CD4-positive, alpha-beta T cell treated with Interleukin-2 at 100 ng/mL for 4 hours (primary cell): ENCODE data around the gene DPF3.

Experiments used
- DNase-seq: peaks from one replicate; pipeline ENCODE4 v3.0.0-alpha.2; 2020; ENCODE audit warnings: low spot score

The DPF3 gene

DNA sequence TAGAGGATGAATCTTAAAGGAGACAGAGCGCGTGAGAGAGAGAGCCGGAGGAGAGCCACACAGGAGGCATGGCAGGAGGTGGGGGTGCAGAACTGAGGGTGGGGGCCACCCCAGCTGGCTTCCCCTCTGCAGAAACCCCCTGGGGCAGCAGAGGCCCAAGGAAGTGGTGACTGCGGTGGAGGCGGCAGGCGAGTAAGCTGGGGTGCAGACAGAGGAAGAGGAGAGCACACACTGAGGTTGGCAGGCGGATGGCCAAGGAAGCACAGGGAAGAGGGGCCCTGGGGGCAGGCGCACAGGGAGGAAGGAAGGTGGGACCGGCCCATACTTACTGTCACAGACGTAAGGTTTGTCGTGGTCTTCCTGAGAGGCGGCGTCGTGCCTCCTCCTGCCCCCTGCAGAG is 179.8 kb downstream of the DPF3 start:
- DNase-seq = peak; percentile 5

GRCh38 chr14:72711936-72712335 is 182.0 kb downstream of the DPF3 start:
- DNase-seq = no peak

DNA sequence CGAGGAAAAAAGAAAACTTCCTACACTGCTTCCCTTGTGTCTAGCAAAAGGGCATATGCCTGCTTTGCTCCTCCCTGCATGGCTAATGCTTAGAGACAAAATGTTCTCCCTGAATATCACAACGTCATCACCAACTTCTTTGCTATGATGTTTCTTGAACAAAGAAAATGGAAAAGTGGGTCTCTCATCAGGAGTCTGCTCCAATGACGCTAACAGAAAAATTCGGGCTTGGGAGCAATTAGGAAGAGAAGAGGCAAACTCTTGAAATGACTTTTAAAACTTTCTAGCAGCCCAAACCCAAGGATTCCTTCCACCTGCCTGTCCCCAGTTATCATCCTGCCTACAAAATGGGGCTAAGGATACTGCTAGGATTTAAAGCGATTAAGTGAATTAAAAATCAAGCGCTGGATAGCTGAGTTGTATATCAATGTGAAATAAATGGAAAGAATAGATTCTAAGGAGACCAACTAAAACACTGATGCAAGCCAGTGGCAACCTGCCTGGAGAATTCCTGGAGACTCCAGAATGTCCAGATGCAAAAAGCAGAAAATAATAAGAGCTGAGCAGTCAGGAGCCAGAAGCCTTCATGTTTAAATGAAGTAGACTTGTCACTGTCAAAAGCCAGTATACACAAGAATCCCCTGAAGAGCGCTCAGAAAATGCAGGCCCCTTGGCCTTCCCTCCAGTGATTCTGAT is 183.8 kb downstream of the DPF3 start:
- DNase-seq = no peak

DNA sequence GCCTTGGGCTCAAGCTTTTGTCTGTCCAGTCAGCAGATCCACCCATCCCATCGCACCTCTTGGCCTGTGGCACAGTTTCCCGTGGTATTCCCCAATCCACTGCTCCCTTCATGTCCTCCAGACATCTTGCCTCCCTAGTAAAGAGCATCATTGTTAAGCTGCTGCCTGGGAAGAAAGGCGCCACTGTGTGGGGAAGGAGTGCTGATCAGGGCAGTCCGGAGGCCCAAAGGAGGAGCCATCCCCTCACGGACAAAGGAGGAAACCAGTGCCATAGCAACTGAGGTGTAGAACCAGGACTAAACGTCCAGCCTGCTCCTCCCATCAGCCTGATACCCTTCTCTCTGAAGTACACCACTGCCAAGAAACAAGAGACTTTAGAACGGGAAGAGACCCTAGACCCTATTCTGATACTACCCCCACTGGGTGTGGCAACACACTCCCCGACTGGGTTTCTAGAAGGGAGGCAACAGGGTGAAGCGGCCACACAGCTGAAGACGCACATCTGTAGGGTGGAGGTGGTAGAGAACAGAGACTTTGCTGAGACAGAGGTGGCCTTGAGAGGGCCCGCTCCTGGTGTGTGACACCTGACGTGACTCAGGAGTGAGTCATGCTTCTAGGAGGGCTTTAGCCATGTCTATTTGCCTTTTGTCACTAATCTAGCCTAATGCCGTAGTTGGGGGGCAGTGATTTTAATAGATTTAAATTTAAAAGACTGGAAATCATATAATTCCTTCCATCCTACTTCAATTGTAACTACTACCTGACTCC is 185.0 kb downstream of the DPF3 start:
- no peak for DNase-seq

GRCh38 chr14:72708222-72708621 is 185.7 kb downstream of the DPF3 start:
- DNase-seq = no peak

- no peak for DNase-seq
Observed at GRCh38 chr14:72706485-72706884, 187.4 kb downstream of the DPF3 start.

- no peak for DNase-seq
Observed at GRCh38 chr14:72704502-72704901, 189.4 kb downstream of the DPF3 start.

DNA sequence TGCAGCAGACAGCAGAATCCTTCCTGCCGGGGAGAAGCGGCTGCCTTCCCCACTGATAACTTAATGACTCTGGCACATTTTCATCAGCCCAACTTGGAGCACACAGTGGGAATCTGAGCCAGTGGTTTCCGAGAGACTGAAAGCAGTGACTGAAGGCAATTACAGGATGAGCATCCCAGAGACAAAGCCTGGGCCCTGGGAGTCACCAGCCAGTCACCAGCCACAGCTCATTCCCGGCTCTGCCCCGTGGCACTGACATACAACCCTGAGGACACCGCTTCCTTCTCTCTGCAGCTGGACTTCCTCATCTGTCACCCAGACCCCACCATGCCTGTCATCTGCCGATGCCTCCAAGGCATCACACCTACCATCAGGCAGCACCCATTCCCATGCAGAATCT is 192.3 kb downstream of the DPF3 start:
- no peak for DNase-seq

DNA sequence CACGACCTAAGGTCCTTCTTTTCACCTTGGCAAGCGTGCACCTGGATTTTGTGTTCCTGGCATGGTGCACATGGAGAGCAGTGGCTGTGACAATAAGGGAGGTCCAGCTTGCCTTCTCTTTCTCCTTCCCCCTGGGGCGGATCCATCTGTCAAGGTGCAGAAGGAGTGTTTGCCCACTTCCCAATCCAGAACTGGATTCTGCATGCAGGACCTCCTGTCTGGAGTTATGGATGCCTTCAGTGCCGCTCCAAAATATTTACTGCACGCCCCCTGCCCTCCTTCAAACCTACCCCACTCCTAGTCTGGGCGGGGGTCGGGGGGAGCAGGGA is 192.7 kb downstream of the DPF3 start:
- no peak for DNase-seq

GRCh38 chr14:72700338-72701236 is 193.3 kb downstream of the DPF3 start:
- no peak for DNase-seq

DNA sequence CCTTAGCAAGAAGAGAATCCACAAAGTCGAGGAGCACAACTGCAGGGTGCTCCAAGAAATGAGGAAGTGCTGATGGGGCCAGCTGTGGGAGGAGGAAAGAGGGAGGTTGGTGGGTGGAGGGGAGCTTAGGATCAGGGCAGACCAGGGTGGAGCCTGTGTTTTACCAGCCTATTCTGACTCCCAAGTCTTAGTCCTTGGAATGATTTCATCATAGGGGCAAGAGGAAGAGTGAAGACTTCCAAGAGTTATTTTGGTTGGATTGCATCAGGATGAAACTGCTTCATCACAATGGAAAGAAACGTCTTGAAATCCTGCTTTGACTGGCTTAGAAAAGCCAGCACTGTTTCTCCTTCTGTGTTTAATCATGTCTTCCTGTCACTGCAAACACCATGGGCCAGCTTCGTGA is 194.0 kb downstream of the DPF3 start:
- no peak for DNase-seq

GRCh38 chr14:72699443-72699842 is 194.5 kb downstream of the DPF3 start:
- no peak for DNase-seq

GRCh38 chr14:72692696-72693095 is 201.2 kb downstream of the DPF3 start:
- no peak for DNase-seq

GRCh38 chr14:72690324-72690723 is 203.6 kb downstream of the DPF3 start:
- DNase-seq = no peak

- DNase-seq = no peak
Observed at GRCh38 chr14:72688990-72689671, 204.8 kb downstream of the DPF3 start.

- no peak for DNase-seq
Observed at GRCh38 chr14:72686832-72687231, 207.1 kb downstream of the DPF3 start.

- DNase-seq = no peak
Observed at GRCh38 chr14:72686101-72686500, 207.8 kb downstream of the DPF3 start.

GRCh38 chr14:72685456-72685855 is 208.4 kb downstream of the DPF3 start:
- DNase-seq = no peak

- DNase-seq = no peak
Observed at GRCh38 chr14:72683787-72684186, 210.1 kb downstream of the DPF3 start.

GRCh38 chr14:72682188-72682587 is 211.7 kb downstream of the DPF3 start:
- DNase-seq = no peak

DNA sequence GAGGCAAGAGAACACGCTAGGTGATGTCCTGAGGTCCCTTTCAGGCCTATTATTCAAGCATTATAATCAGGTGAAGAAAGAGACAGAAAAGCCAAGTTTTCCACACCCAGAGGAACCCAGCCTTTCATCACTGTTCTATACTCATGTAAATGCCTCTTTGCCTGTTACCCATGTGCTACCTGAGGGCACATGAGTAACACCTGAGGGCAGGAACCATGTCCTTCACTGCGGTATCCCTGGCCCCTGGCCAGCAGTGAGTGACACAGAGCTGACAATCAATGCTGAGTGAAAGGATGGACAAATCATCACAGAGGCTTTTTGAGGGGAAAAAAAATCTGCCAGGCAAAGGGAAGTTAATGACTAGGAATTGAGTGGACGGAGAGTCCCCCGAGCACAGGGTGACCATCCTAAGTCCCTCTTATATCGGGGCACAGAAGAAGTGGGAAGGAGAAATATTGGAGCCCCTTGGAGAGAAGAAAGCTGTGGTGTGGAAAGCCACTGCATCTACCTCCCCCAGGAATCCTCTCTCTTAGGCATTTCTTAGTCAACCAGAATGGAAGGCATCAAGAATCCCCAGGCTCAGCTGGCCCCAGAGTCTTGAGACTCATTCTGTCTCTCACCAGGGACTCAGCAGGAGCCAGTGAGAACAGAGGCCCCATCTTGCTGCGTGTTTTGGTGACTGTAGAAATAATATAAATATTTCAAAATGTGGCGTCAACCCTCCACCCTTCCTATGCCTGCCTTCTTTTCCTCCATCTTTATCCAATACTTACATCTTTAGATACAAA is 212.9 kb downstream of the DPF3 start:
- no peak for DNase-seq
